ENCODE data around the gene LRRC47. TPM values are rescaled to one million over a fixed set of nuclear protein-coding genes. Genes with fewer than 3 reads are reported as not detected.

The LRRC47 gene
- total RNA-seq = 10 to 100 TPM; 54.5 to 58.0 TPM
- polyA plus RNA-seq = 10 to 100 TPM; 19.0 to 39.8 TPM

- intact Hi-C loops (cut with micrococcal nuclease) = loop anchor here (1.0 kb wide), 4 partner anchors 49 to 146 kb away; partner anchors contain the start of genes C1orf174, CEP104, DFFB and WRAP73
- peak within 1 kb of the TSS; percentile 93 to 99 (median 94) for H3K4me3 Mint-ChIP-seq
- H3K27ac Mint-ChIP-seq = peak within 1 kb of the TSS; percentile 80 to 98 (median 96)
- ChIA-PET CTCF (ENCODE audit: partially characterized antibody) (interaction anchor here (1.0 to 1.5 kb wide), 2 partner anchors 9 to 11 kb away, joined by 3 to 4 read pairs; no protein-coding TSS in a partner anchor), POLR2A (ENCODE audit: partially characterized antibody) (interaction anchor here (0.7 to 2.0 kb wide), 11 partner anchors 9 to 172 kb away, joined by 3 to 18 read pairs (median 3); partner anchors contain the start of genes C1orf174, CEP104, DFFB and TPRG1L)
- Histone ChIP-seq H3K4me3 (ENCODE audit: low read length in 2 of 2) (peak within 1 kb of the TSS; percentile 62 to 65), H3K4me1 (ENCODE audit: insufficient read depth, low read length) (peaks cover 41% of the 10 kb centered on the region), H3K27me3 (ENCODE audit: insufficient read depth, low read length) (no peaks in the 10 kb centered on the region), H3K27ac (ENCODE audit: low read depth, low read length) (peak within 1 kb of the TSS; percentile 59), H3K36me3 (ENCODE audit: insufficient read depth, low read length) (no peaks in the 10 kb centered on the region), H3K9me3 (ENCODE audit: control insufficient read depth in 1 of 2, low read length in 2 of 2) (no peaks in the 10 kb centered on the region)
- H3K9me3 Mint-ChIP-seq = peaks cover 0 to 5% (median 0%) of the 10 kb centered on the region in 8 donors
- peak; percentile 94 to 95 (median 94) for DNase-seq
- H3K36me3 Mint-ChIP-seq = peaks cover 0 to 20% of the 10 kb centered on the region in 2 donors
- H3K4me1 Mint-ChIP-seq = peaks cover 23 to 57% (median 34%) of the 10 kb centered on the region in 4 donors
- H3K27me3 Mint-ChIP-seq = peaks cover 0 to 9% of the 10 kb centered on the region in 2 donors
These were observed at the start of gene LRRC47 for GRCh38 chr1:3796215-3797061. Gene LRRC47, minus strand, starts transcription at chr1:3796498. Its CDS starts 22 bp downstream, at chr1:3796476.

GRCh38 chr1:3842912-3843311 is 46.6 kb upstream of the LRRC47 start:
- H3K9me3 ChIP-seq (ENCODE audit: control insufficient read depth in 1 of 2, low read length in 2 of 2) = no peaks in the 10 kb centered on the region
- no peaks in the 10 kb centered on the region for H3K4me1 ChIP-seq (ENCODE audit: insufficient read depth, low read length)
- no peak overlapping the region for H3K4me3 ChIP-seq (ENCODE audit: low read length in 2 of 2)
- intact Hi-C loops (cut with micrococcal nuclease) = no loop called here
- no peak overlapping the region for H3K4me3 Mint-ChIP-seq
- no peak overlapping the region for H3K27ac ChIP-seq (ENCODE audit: low read depth, low read length)
- H3K4me1 Mint-ChIP-seq = no peaks in the 10 kb centered on the region
- ChIA-PET POLR2A (ENCODE audit: partially characterized antibody) (no interaction called here), CTCF (ENCODE audit: partially characterized antibody) (no interaction called here)
- H3K27me3 ChIP-seq (ENCODE audit: insufficient read depth, low read length) = no peaks in the 10 kb centered on the region
- peaks cover 47 to 68% of the 10 kb centered on the region in 2 donors for H3K36me3 Mint-ChIP-seq
- H3K27ac Mint-ChIP-seq = no peak overlapping the region
- DNase-seq = no peak
- no peaks in the 10 kb centered on the region for H3K27me3 Mint-ChIP-seq
- peaks cover 0 to 7% (median 0%) of the 10 kb centered on the region in 8 donors for H3K9me3 Mint-ChIP-seq
- peaks cover 29% of the 10 kb centered on the region for H3K36me3 ChIP-seq (ENCODE audit: insufficient read depth, low read length)

DNA sequence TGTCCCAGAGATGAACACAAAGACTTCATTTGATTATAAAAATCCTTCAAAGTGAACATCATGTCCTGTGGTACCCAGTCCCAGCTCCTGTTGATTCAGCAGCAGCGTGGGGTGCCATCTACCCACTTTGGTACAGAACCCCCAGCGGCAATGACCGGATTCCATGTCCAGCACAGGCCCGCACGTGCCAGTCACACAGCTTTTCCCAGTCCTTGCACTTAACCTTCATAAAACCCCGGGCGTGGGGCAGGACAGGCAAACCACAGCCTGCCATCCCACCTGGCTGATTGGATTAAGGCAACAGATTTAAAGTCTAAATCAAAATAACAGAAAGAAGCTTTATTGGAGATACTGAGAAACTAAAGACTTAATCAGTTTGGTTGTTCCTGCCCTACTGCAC is 45.2 kb upstream of the LRRC47 start:
- Histone ChIP-seq H3K4me3 (ENCODE audit: low read length in 2 of 2) (no peak overlapping the region), H3K27ac (ENCODE audit: low read depth, low read length) (no peak overlapping the region), H3K9me3 (ENCODE audit: control insufficient read depth in 1 of 2, low read length in 2 of 2) (no peaks in the 10 kb centered on the region), H3K27me3 (ENCODE audit: insufficient read depth, low read length) (no peaks in the 10 kb centered on the region), H3K4me1 (ENCODE audit: insufficient read depth, low read length) (no peaks in the 10 kb centered on the region), H3K36me3 (ENCODE audit: insufficient read depth, low read length) (peaks cover 38% of the 10 kb centered on the region)
- ChIA-PET POLR2A (ENCODE audit: partially characterized antibody) (no interaction called here), CTCF (ENCODE audit: partially characterized antibody) (no interaction called here)
- Mint-ChIP-seq H3K4me1 (no peaks in the 10 kb centered on the region), H3K4me3 (no peak overlapping the region), H3K36me3 (peaks cover 55 to 69% of the 10 kb centered on the region in 2 donors), H3K27ac (no peak overlapping the region), H3K9me3 (peaks cover 0 to 15% (median 3%) of the 10 kb centered on the region in 8 donors), H3K27me3 (no peaks in the 10 kb centered on the region)
- no peak for DNase-seq
- intact Hi-C loops (cut with micrococcal nuclease) = no loop called here

DNA sequence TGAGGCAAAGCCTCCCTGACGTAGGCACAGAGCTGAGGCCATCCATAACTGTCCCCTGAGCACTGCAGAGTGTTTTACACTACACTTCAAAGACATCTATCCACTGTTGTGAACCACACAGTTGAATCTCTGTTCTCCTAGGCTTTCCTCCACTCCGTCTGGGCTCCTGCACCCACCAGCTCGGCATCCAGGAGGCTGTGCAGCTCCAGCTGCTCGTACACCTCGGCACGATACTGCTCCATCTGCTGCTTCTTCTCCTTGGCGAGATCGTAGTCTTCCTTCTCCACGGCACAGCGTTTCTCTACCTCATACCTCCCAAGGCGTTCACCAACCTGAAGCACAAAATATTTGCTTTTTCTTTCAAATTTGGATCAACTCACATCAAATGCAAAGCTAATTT is 42.5 kb upstream of the LRRC47 start:
- H3K27ac Mint-ChIP-seq = no peak overlapping the region

DNA sequence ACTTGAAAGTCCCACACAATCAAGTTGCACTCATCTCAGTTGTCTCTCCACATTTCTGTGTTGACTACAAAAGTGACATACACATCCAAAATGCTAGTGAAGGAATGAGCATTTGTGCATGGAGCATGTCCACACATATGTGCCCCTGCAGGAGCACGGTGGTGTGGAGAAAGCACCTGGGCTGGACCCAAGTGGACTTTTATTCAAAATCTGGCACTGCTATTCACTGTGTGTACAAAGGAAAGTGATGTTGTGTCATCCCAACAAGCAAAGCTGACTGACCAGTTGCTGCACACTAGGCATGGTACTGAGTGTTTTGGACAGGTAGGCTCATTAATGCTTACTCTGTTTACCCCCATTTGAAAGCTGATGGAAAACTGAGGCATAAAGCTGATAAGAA is 41.4 kb upstream of the LRRC47 start:
- H3K27me3 Mint-ChIP-seq = no peaks in the 10 kb centered on the region
- CTCF ChIA-PET (ENCODE audit: partially characterized antibody) = no interaction called here
- no peak overlapping the region for H3K27ac Mint-ChIP-seq
- H3K4me1 Mint-ChIP-seq = no peaks in the 10 kb centered on the region
- Histone ChIP-seq H3K36me3 (ENCODE audit: insufficient read depth, low read length) (peaks cover 41% of the 10 kb centered on the region), H3K4me1 (ENCODE audit: insufficient read depth, low read length) (no peaks in the 10 kb centered on the region), H3K27ac (ENCODE audit: low read depth, low read length) (no peak overlapping the region), H3K27me3 (ENCODE audit: insufficient read depth, low read length) (no peaks in the 10 kb centered on the region), H3K9me3 (ENCODE audit: control insufficient read depth in 1 of 2, low read length in 2 of 2) (no peaks in the 10 kb centered on the region), H3K4me3 (ENCODE audit: low read length in 2 of 2) (no peak overlapping the region)
- intact Hi-C loops (cut with micrococcal nuclease) = no loop called here
- peaks cover 0 to 15% (median 3%) of the 10 kb centered on the region in 8 donors for H3K9me3 Mint-ChIP-seq
- H3K36me3 Mint-ChIP-seq = peaks cover 68 to 72% of the 10 kb centered on the region in 2 donors
- no peak for DNase-seq
- POLR2A ChIA-PET (ENCODE audit: partially characterized antibody) = no interaction called here
- no peak overlapping the region for H3K4me3 Mint-ChIP-seq

More for the DNA sequence above, 42.5 kb upstream of the LRRC47 start:
- Histone ChIP-seq H3K4me1 (ENCODE audit: insufficient read depth, low read length) (no peaks in the 10 kb centered on the region), H3K36me3 (ENCODE audit: insufficient read depth, low read length) (peaks cover 41% of the 10 kb centered on the region), H3K27me3 (ENCODE audit: insufficient read depth, low read length) (no peaks in the 10 kb centered on the region), H3K27ac (ENCODE audit: low read depth, low read length) (no peak overlapping the region), H3K9me3 (ENCODE audit: control insufficient read depth in 1 of 2, low read length in 2 of 2) (no peaks in the 10 kb centered on the region), H3K4me3 (ENCODE audit: low read length in 2 of 2) (no peak overlapping the region)
- Mint-ChIP-seq H3K4me3 (no peak overlapping the region), H3K36me3 (peaks cover 65 to 73% of the 10 kb centered on the region in 2 donors), H3K27me3 (no peaks in the 10 kb centered on the region), H3K9me3 (peaks cover 0 to 15% (median 3%) of the 10 kb centered on the region in 8 donors), H3K4me1 (no peaks in the 10 kb centered on the region)
- DNase-seq = no peak
- POLR2A ChIA-PET (ENCODE audit: partially characterized antibody) = no interaction called here
- CTCF ChIA-PET (ENCODE audit: partially characterized antibody) = no interaction called here
- intact Hi-C loops (cut with micrococcal nuclease) = no loop called here

DNA sequence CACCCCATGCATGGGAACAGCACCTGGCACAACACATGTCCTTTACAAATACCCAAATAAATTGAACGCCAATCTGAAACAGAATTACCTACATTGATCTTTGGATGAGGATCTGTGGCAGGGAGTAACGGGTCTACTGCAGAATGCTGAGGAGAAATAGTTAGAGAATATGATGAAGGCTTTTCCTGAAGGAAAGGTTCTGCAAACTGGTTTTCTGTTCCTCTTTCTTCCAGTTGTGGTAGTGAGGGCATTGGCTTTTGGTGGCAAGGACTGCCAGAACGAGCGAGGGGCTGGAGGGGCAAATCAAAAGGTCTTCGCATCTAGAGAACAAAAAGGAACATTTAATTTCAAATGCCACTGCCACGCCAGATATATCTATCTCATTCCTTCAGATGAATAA is 40.9 kb upstream of the LRRC47 start:
- no peaks in the 10 kb centered on the region for H3K4me1 Mint-ChIP-seq
- peaks cover 0 to 15% (median 3%) of the 10 kb centered on the region in 8 donors for H3K9me3 Mint-ChIP-seq
- Histone ChIP-seq H3K27me3 (ENCODE audit: insufficient read depth, low read length) (no peaks in the 10 kb centered on the region), H3K4me1 (ENCODE audit: insufficient read depth, low read length) (no peaks in the 10 kb centered on the region), H3K4me3 (ENCODE audit: low read length in 2 of 2) (no peak overlapping the region), H3K9me3 (ENCODE audit: control insufficient read depth in 1 of 2, low read length in 2 of 2) (no peaks in the 10 kb centered on the region), H3K36me3 (ENCODE audit: insufficient read depth, low read length) (peaks cover 45% of the 10 kb centered on the region), H3K27ac (ENCODE audit: low read depth, low read length) (no peak overlapping the region)
- intact Hi-C loops (cut with micrococcal nuclease) = no loop called here
- no peak for DNase-seq
- no peaks in the 10 kb centered on the region for H3K27me3 Mint-ChIP-seq
- H3K4me3 Mint-ChIP-seq = no peak overlapping the region
- CTCF ChIA-PET (ENCODE audit: partially characterized antibody) = no interaction called here
- peaks cover 67 to 70% of the 10 kb centered on the region in 2 donors for H3K36me3 Mint-ChIP-seq
- no peak overlapping the region for H3K27ac Mint-ChIP-seq
- POLR2A ChIA-PET (ENCODE audit: partially characterized antibody) = no interaction called here

DNA sequence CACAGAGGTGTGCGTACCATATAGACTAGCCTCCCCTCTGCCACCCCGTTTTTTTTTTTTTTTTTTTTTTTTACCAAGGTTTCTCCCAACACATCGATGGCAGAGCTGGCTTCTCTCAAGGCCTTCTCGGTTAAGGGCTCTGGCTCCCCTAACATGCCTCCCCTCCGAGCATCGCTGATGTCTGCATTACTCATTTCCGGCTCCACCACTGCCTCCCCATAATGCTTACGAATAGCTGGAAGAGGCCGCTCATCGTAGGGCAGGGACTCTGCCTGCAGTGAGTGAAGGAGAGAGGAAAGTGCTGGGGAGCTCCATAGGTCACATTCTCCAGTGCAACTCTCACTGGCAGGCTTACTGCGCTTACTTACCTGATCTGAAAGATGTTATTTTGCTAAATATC is 40.1 kb upstream of the LRRC47 start:
- intact Hi-C loops (cut with micrococcal nuclease) = no loop called here
- H3K27me3 ChIP-seq (ENCODE audit: insufficient read depth, low read length) = no peaks in the 10 kb centered on the region
- Mint-ChIP-seq H3K4me1 (no peaks in the 10 kb centered on the region), H3K4me3 (no peak overlapping the region), H3K27ac (no peak overlapping the region), H3K36me3 (peaks cover 71 to 74% of the 10 kb centered on the region in 2 donors), H3K9me3 (peaks cover 0 to 15% (median 3%) of the 10 kb centered on the region in 8 donors), H3K27me3 (no peaks in the 10 kb centered on the region)
- ChIA-PET POLR2A (ENCODE audit: partially characterized antibody) (no interaction called here), CTCF (ENCODE audit: partially characterized antibody) (no interaction called here)
- no peaks in the 10 kb centered on the region for H3K9me3 ChIP-seq (ENCODE audit: control insufficient read depth in 1 of 2, low read length in 2 of 2)
- peaks cover 48% of the 10 kb centered on the region for H3K36me3 ChIP-seq (ENCODE audit: insufficient read depth, low read length)
- H3K4me3 ChIP-seq (ENCODE audit: low read length in 2 of 2) = no peak overlapping the region
- no peaks in the 10 kb centered on the region for H3K4me1 ChIP-seq (ENCODE audit: insufficient read depth, low read length)
- H3K27ac ChIP-seq (ENCODE audit: low read depth, low read length) = no peak overlapping the region
- no peak for DNase-seq

Data from CD4-positive, alpha-beta memory T cell (primary cell).